Rectal smooth muscle tissue (tissue), 1 donor: ENCODE data around the gene SARM1.

Experiments used
- H3K27ac ChIP-seq: one replicate; pipeline ENCODE4 v1.7.0; 2013; ENCODE audit warnings: low read depth, low read length, inconsistent platforms
- H3K27me3 ChIP-seq: one replicate; pipeline ENCODE4 v1.7.0; 2013; ENCODE audit warnings: low read length; ENCODE audit not compliant: control insufficient read depth, insufficient read depth
- H3K36me3 ChIP-seq: one replicate; pipeline ENCODE4 v1.7.0; 2013; ENCODE audit warnings: low read length; ENCODE audit not compliant: control insufficient read depth, insufficient read depth
- H3K4me1 ChIP-seq: one replicate; pipeline ENCODE4 v1.7.0; 2013; ENCODE audit warnings: low read length; ENCODE audit not compliant: control insufficient read depth, insufficient read depth
- H3K4me3 ChIP-seq: one replicate; pipeline ENCODE4 v1.7.0; 2013; ENCODE audit warnings: low read length
- H3K9ac ChIP-seq: one replicate; pipeline ENCODE4 v1.7.0; 2013; ENCODE audit warnings: low read length

The SARM1 gene

GRCh38 chr17:28344435-28344901 lies 27.0 kb upstream of the SARM1 start:
- Histone ChIP-seq H3K4me3 (no peak overlapping the region), H3K36me3 (peaks cover 62% of the 10 kb centered on the region), H3K4me1 (no peaks in the 10 kb centered on the region), H3K9ac (no peak overlapping the region), H3K27ac (no peak overlapping the region), H3K27me3 (no peaks in the 10 kb centered on the region)

GRCh38 chr17:28345419-28346198 lies 25.9 kb upstream of the SARM1 start:
- H3K27me3 ChIP-seq, result no peaks in the 10 kb centered on the region
- no peaks in the 10 kb centered on the region for H3K4me1 ChIP-seq
- peaks cover 64% of the 10 kb centered on the region for H3K36me3 ChIP-seq
- no peak overlapping the region for H3K27ac ChIP-seq
- H3K4me3 ChIP-seq, result no peak overlapping the region
- H3K9ac ChIP-seq, result no peak overlapping the region

DNA sequence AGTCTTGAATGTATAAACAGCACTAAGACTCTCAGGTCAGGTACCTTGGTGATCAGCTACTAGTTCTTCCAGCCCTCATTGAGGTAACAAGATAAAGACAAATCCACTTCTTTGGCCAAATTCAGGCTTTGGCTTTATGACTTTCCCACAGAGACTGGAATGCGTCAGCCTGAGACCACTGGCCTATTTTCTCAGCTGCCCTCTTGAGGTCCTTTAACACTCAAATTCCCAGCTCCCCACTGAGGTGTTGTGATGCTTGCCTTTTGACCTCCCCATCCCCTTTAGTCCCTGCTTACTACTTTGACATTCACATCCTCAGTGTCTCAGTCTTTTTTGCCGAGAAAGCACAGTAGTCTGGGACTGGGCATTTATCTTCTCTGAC lies 25.3 kb upstream of the SARM1 start:
- Histone ChIP-seq H3K27ac (no peak overlapping the region), H3K4me3 (no peak overlapping the region), H3K9ac (no peak overlapping the region), H3K4me1 (no peaks in the 10 kb centered on the region), H3K36me3 (peaks cover 65% of the 10 kb centered on the region), H3K27me3 (no peaks in the 10 kb centered on the region)

- Histone ChIP-seq H3K27ac (no peak overlapping the region), H3K9ac (no peak overlapping the region), H3K4me1 (no peaks in the 10 kb centered on the region), H3K36me3 (peaks cover 65% of the 10 kb centered on the region), H3K4me3 (no peak overlapping the region), H3K27me3 (no peaks in the 10 kb centered on the region)
Measured at GRCh38 chr17:28346746-28347246, 24.7 kb upstream of the SARM1 start.

GRCh38 chr17:28347261-28347891 lies 24.1 kb upstream of the SARM1 start:
- no peak overlapping the region for H3K9ac ChIP-seq
- no peaks in the 10 kb centered on the region for H3K27me3 ChIP-seq
- peaks cover 61% of the 10 kb centered on the region for H3K36me3 ChIP-seq
- H3K4me1 ChIP-seq, result no peaks in the 10 kb centered on the region
- H3K4me3 ChIP-seq, result no peak overlapping the region
- H3K27ac ChIP-seq, result no peak overlapping the region

GRCh38 chr17:28348979-28349378 lies 22.5 kb upstream of the SARM1 start:
- Histone ChIP-seq H3K36me3 (peaks cover 62% of the 10 kb centered on the region), H3K4me1 (no peaks in the 10 kb centered on the region), H3K27me3 (no peaks in the 10 kb centered on the region), H3K27ac (no peak overlapping the region), H3K9ac (no peak overlapping the region), H3K4me3 (no peak overlapping the region)

DNA sequence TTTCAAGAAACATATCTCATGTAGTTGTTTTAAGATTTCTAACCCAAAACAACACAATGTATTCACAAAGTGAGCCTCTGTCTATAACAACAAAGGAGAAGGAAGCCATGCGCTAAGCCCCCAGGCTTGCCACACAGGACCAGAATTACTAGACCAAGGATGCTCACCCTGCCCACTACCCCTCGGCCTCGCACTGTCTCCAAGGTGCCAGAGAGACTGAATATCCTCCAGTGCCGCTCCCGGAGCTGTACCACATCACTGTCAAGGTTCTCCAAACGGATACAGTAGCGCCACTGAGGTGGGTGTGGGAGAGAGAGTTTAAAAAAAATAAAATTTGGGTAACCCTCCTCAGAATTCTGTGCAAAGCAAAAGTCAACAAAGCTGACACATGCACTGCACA lies 21.2 kb upstream of the SARM1 start:
- Histone ChIP-seq H3K4me1 (no peaks in the 10 kb centered on the region), H3K9ac (no peak overlapping the region), H3K27me3 (no peaks in the 10 kb centered on the region), H3K4me3 (no peak overlapping the region), H3K27ac (no peak overlapping the region), H3K36me3 (peaks cover 68% of the 10 kb centered on the region)

GRCh38 chr17:28357061-28357900 lies 14.2 kb upstream of the SARM1 start, which contains the start of gene POLDIP2:
TSS of gene POLDIP2 (minus strand) at chr17:28357527. CDS start at chr17:28357448, 79 bp downstream.
- Histone ChIP-seq H3K27ac (peak within 1 kb of the TSS; percentile 76), H3K4me1 (peaks cover 13% of the 10 kb centered on the region), H3K36me3 (peaks cover 40% of the 10 kb centered on the region), H3K4me3 (peak within 1 kb of the TSS; percentile 93), H3K9ac (peak within 1 kb of the TSS; percentile 80), H3K27me3 (no peaks in the 10 kb centered on the region)

GRCh38 chr17:28357901-28358197 lies 13.6 kb upstream of the SARM1 start:
- Histone ChIP-seq H3K36me3 (peaks cover 42% of the 10 kb centered on the region), H3K4me1 (peaks cover 13% of the 10 kb centered on the region), H3K27ac (peak overlapping the region; percentile 76), H3K4me3 (peak overlapping the region; percentile 93), H3K9ac (peak overlapping the region; percentile 75), H3K27me3 (no peaks in the 10 kb centered on the region)

DNA sequence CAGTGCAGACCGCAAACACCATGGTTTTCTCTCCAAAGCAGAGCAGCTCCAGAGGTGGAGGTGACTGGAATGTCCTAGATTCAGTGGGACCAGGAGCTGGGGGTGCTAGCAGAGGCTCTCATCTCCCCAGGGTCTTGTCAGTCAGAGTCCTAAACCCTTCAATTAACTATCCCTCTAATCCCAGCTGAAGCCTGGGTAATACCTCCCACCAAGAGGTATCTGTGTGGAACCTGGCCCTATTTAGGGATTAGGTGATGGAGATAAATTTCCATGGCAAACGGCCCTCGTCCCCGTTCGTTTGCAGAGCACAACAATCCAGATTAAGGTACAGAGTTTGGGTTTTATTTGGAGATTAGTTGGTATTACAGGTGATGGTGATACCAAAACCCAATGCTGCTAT lies 8.3 kb upstream of the SARM1 start:
- peaks cover 4% of the 10 kb centered on the region for H3K4me1 ChIP-seq
- no peak overlapping the region for H3K27ac ChIP-seq
- H3K9ac ChIP-seq, result no peak overlapping the region
- H3K4me3 ChIP-seq, result no peak overlapping the region
- H3K36me3 ChIP-seq, result peaks cover 36% of the 10 kb centered on the region
- H3K27me3 ChIP-seq, result no peaks in the 10 kb centered on the region

DNA sequence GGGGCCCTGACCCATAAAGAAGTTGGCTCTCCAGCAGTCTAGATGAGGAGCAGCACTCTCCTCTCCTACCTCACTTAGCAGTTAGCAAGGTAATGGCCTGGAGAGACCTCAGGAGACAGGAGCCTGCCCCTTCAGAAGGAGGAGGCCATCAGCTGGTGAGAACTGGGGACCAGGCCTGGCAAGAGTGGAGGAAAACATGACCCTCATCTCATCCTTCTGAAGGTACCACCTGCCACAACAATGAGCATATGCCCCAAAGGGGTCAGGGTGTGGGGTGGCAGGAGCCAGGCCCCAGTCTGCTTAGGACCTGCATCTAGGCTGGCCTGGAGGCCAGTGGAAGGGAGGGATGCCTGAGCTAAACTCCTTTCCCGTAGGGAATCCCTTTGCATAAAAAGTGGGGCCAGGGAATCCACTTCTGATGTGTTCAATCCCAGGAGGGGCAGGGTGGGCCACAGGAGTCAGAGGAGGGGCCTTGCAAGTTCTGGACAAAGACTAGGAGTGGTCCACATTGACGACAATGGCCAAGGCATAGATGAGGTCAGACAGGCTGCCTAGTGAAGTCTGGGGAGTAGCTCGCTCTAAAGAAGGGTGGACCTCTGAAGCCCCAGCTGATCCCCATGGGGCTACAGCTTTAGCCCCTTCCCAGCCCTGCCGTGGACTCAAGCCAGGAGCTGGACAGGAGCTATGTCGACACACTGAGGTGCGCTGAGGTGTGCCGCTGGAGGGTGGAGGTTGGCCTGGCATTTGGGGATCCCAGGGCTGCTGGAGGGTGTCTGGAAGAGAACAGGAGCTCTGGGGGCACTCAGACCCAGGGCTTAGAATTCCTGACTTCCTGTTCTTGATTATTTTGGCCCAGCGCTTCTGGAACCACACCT lies 7.5 kb upstream of the SARM1 start:
- H3K27ac ChIP-seq, result no peak overlapping the region

More for the DNA sequence above, 7.5 kb upstream of the SARM1 start:
- H3K4me3 ChIP-seq, result no peak overlapping the region
- no peak overlapping the region for H3K9ac ChIP-seq
- no peaks in the 10 kb centered on the region for H3K27me3 ChIP-seq
- H3K36me3 ChIP-seq, result peaks cover 36% of the 10 kb centered on the region
- no peaks in the 10 kb centered on the region for H3K4me1 ChIP-seq
